GM12801 (cell line): ENCODE data around the gene SSX5.

Source experiments
- TF ChIP-seq, protein P1 (sequence below): IDR thresholded peaks from one replicate; pipeline ENCODE4 v1.5.1; 2011; ENCODE audit warnings: control low read depth; ENCODE audit not compliant: insufficient read length; ENCODE audit errors: extremely low read depth

Gene SSX5, protein sequence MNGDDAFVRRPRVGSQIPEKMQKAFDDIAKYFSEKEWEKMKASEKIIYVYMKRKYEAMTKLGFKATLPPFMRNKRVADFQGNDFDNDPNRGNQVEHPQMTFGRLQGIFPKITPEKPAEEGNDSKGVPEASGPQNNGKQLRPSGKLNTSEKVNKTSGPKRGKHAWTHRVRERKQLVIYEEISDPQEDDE

DNA sequence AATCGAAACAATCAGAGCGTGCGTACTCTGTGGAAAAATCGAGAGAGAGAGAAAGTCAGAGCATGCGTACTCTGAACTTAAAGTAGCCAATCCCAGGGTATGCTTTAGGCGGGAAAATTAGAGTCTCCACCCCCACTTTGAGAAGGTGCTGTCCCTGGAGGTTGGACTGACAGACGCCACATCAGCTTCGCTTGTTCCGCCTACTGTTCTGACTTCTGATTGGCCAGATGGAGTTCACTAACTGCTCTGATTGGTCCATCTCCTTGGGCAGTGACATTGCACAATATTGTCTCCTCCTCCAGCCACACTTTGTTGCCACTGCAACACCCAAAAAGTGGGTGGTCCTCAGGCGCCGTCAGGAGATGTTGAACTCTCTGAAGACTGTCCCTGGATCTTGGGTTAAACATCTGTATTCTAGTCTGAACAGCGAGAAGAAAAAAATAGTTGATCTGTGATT lies at the start of gene SSX5:
TSS of gene SSX5 (minus strand) at position 51 of the 457 bp plus-strand sequence. CDS start 1,437 bp downstream, outside the sequence.
- TF ChIP-seq, protein P1, sequence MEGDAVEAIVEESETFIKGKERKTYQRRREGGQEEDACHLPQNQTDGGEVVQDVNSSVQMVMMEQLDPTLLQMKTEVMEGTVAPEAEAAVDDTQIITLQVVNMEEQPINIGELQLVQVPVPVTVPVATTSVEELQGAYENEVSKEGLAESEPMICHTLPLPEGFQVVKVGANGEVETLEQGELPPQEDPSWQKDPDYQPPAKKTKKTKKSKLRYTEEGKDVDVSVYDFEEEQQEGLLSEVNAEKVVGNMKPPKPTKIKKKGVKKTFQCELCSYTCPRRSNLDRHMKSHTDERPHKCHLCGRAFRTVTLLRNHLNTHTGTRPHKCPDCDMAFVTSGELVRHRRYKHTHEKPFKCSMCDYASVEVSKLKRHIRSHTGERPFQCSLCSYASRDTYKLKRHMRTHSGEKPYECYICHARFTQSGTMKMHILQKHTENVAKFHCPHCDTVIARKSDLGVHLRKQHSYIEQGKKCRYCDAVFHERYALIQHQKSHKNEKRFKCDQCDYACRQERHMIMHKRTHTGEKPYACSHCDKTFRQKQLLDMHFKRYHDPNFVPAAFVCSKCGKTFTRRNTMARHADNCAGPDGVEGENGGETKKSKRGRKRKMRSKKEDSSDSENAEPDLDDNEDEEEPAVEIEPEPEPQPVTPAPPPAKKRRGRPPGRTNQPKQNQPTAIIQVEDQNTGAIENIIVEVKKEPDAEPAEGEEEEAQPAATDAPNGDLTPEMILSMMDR, result no peak

DNA sequence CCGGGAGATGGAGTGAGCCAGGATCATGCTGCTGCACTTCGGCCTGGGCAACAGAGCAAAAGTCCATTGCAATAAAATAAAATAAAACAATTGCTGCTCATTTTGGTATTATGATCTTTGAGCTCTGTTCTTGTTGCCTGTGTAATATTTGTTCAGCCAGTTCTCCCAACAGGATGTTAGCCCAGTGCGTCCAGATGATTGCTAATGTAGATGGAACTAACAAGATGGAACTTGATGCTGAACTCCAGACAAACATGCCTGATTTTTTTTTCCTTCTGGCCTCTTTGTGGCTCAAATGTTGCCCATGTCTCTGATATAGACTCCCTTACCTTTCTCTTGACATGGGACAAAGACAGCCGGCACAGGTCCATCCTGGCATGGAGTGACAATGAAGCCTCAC lies 15.8 kb downstream of the SSX5 start:
- TF ChIP-seq, protein P1, result no peak

DNA sequence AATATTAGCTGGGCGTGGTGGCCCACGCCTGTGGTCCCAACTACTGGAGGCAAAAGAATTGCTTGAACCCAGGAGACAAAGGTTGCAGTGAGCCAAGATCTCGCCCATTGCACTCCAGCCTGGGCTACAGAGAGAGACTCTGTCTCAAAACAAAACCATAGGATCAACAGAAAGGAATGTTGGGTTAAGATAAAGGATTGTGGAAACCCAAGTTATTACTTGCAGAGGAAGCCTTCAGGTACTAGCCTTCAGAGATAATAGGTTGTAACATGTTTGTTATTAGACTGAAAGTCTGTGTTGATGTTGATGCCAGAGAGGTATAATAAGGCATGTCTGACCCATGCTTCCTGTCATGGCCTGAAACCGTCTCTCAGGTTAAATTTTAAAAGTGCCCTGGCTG lies 16.9 kb downstream of the SSX5 start:
- TF ChIP-seq, protein P1, result no peak

DNA sequence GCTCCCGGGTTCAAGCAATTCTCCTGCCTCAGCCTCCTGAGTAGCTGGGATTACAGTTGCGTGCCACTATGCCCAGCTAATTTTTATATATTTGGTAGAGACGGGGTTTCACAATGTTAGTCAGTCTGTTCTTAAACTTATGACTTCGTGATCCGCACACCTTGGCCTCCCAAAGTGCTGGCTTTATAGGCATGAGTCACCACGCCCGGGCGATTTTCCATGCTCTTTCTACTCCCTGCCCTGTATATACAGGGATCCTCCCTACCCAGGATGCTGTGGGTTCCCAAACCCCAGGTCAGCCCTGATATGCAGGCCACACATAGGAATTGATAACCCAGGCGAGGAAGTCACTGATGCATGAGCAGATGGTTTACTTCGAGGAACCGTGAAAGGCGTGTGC lies 31.4 kb downstream of the SSX5 start:
- TF ChIP-seq, protein P1, result no peak

DNA sequence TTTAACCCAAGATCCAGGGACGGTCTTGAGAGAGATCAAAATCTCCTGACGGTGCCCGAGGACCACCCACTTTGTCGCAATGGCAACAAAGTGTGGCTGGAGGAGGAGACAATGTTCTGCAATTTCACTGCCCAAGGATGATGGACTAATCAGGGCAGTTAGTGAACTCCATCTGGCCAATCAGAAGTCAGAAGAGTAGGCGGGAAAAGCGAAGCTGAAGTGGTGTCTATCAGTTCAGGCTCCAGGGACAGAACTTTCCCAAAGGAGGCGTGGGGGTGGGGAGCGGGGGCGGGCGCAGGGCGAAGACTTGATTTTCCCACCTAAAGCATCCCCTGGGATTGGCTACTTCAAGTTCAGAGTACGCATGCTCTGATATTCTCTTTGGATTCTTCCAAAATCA lies 40.6 kb downstream of the SSX5 start:
- TF ChIP-seq, protein P1, result no peak

DNA sequence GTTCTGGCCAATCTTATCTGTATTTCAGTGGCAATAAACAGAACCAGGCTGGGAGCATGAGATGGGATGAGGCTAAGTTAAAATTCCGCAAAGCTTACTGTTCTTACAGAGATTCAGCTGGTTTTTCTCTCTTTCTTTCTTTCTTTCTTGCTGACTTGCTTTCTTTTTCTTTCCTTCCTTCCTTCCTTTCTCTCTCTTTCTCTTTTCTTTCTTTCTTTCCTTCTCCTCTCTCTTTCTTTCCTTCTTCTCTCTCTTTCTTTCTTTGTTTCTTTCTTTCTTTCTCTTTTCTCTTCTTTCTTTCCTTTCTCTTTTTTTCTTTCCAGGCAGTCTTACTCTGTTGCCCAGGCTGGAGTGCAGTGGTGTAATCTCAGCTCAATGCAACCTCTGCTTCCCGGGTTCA lies 41.8 kb downstream of the SSX5 start:
- TF ChIP-seq, protein P1, result no peak

DNA sequence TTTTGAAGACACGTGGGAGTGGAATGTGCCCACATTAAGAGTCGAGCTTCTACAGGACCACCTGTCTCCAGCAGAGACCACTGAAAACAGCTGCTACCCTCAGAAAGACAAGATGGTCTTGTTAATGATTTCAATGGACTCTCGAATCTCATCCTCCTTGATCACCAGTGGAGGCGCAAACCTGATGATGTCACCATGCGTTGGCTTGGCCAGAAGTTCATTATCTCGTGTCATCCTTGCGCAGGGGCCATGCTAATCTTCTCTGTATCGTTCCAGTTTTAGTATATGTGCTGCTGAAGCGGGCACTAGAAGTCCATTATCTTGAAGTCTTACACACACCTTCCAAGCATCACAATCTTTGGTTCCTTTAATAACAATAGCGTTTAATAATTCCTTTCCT lies 42.8 kb downstream of the SSX5 start:
- TF ChIP-seq, protein P1, result no peak
